Islet of Langerhans (tissue), 1 donor: Measurements from ENCODE around the gene LY6G6C.
"Not testable (repeated sequence)": the region's sequence is repeated elsewhere in the genome, so short reads cannot be mapped to it uniquely, and the experiment has no call there.

Experiments used
- FAIRE-seq: peaks from one replicate; lab custom pipeline; 2011; peaks lifted over from hg19 to GRCh38; lab: Jason Lieb, UNC

Gene LY6G6C

GRCh38 chr6:31727034-31727716, 5.6 kb upstream of the LY6G6C start:
- no peak for FAIRE-seq

- no peak for FAIRE-seq
Observed at GRCh38 chr6:31725502-31726350, 4.2 kb upstream of the LY6G6C start.

- FAIRE-seq: no peak
Observed at GRCh38 chr6:31723980-31724691, 2.6 kb upstream of the LY6G6C start.

DNA sequence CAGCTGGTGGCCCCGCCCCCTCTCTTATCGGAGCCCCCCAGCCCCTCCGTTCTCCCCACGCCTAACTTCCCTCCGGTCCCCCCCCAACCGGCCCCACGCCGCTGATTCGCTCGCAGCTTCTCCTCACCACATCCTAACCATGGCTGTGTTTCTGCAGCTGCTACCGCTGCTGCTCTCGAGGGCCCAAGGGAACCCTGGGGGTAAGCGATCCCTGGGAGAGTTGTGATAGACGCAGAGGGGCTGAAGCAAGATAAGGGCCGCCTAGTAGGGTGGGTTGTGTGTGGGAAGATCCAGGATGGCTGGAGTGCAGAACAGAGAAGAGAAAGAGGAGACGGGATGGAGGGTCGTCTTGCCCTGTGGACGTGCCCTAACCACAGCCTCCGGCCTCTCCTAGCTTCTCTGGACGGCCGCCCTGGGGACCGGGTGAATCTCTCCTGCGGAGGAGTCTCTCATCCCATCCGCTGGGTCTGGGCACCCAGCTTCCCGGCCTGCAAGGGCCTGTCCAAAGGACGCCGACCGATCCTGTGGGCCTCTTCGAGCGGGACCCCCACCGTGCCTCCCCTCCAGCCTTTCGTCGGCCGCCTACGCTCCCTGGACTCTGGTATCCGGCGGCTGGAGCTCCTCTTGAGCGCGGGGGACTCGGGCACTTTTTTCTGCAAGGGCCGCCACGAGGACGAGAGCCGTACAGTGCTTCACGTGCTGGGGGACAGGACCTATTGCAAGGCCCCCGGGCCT, 1.9 kb upstream of the LY6G6C start, which contains the start of gene MPIG6B:
Gene MPIG6B, plus strand, starts transcription at position 129 of the 735 bp plus-strand sequence. Its CDS starts 11 bp downstream, at position 140.
- no peak for FAIRE-seq

DNA sequence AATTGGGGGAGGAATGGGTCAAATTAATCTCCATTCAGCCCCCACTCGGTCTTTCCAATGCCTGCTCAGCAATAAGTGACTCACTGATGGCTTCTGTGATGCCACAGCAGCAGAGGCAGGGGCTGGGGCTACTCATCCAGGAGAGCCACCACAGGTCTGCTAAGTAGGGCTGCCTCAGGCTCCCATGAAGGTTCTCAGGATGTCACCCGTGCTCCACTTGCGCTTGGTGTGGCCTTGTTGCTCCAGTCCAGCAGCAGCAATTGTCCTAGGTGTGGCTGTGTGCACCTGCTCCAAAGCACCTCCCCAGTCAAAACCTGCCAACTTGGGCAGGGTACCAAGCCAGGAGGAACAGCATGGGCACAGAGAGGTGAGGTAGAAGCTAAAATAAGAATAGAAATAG, 627 bp upstream of the LY6G6C start:
- no peak for FAIRE-seq

- no peak for FAIRE-seq
Observed at GRCh38 chr6:31720196-31720770, 1.3 kb downstream of the LY6G6C start.

DNA sequence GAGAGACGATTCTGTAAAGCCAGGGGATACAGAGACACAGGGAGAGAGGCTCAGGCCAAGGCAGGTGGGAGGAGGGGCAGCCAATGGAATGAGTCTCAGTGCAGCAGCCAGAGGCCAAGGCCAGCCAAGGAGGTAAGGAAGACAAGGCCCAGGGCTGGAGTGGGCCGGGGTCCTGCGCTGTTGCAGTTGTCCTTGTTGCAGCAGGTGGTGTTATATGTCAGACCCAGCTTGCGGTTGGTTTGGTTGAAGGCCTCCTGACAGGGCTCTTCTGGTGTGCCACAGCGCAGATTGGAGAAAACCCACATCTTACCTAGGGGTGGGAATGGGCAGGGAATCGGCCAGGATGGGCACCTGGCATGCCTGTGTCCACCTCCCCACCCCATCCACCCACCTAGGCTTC, 2.5 kb downstream of the LY6G6C start:
- no peak for FAIRE-seq

DNA sequence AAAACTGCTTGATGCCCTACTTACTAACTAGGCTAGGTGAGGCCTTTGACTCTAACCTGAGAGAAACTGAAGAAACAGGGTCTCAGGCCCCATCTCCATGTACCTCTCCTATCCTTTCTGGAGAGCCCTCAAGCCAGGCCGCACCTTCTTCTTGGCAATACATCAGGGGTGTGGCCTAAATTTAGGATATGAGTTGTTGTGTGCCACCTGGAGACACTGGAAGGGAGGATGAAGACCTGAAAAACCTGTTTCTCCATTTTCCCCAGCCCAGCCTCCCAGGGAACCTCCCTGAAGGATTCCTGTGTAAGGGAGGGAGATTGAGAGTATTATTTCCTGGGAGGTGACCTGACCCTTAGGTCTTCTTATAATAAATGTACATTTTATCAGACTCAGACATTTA, 3.3 kb downstream of the LY6G6C start:
- no peak for FAIRE-seq

DNA sequence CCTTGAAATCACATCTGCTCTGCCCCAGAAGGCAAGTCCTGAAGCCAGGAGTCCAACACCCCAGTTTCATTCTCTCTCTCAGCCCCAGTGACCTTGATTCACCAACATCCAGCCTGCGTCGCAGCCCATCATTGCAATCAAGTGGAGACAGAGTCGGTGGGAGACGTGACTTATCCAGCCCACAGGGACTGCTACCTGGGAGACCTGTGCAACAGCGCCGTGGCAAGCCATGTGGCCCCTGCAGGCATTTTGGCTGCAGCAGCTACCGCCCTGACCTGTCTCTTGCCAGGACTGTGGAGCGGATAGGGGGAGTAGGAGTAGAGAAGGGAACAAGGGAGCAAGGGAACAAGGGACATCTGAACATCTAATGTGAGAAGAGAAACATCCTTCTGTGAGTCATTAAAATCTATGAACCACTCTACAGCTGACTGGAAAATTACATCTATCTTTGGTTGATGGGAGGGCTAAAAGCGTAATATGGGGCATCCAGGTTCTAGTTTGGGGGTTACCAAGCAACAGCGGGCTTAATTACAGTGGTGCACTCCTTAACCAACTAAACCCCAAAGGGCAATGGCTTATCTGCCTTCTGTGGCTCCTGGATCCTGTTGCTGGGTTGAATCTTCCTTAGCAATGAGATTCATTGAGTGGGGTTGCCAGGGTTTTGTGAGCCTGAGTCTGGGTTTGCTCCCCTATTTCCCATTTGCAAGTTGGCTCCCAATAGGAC, 3.9 kb downstream of the LY6G6C start:
- no peak for FAIRE-seq

GRCh38 chr6:31715022-31715958, 6.3 kb downstream of the LY6G6C start, which contains the start of gene LY6G6D:
Gene LY6G6D, plus strand, starts transcription at chr6:31715348. Its CDS starts 8 bp downstream, at chr6:31715356.
- no peak for FAIRE-seq

- FAIRE-seq: no peak
Observed at GRCh38 chr6:31713991-31714684, 7.4 kb downstream of the LY6G6C start.

DNA sequence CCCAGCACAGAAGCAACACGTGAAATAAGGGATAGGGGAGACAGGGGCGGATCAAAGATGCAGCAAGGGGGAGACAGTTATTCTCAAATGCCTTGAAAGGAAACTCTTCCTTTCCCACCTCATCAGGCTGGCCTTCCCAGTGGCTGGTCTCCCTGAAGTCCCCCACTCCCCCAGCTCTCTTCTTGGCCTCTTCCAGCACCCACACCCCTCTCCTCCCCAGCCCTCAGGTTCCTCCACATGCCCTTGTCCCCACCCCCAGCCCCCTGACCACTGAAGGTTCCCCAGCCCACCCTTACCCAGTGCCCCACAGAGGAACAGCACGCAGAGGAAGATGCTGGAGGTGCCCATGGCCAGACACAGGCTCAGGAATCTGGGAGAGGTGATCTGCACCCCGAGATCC, 8.1 kb downstream of the LY6G6C start:
- FAIRE-seq: no peak

DNA sequence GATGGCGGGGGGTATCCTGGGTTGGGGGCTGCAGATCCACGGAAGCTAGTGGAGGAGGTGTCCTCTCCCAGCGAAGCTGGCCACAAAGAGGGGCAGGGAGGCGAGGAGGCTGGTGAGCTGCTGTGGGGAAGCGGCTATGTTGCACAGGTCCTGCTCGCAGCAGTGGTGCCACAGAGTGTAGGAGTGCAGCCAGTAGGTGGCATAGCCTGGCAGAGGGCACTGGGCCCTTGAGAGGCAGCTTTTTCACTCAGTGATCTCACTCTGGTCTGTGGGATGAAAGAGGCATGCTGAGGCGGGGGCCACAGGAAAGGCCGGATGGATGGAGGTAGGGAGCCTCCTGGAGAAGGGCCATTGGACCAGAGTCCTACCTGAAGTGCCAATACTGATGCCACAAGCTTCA, 9.2 kb downstream of the LY6G6C start:
- FAIRE-seq: no peak

- no peak for FAIRE-seq
Observed at GRCh38 chr6:31711233-31711632, 10.3 kb downstream of the LY6G6C start.

DNA sequence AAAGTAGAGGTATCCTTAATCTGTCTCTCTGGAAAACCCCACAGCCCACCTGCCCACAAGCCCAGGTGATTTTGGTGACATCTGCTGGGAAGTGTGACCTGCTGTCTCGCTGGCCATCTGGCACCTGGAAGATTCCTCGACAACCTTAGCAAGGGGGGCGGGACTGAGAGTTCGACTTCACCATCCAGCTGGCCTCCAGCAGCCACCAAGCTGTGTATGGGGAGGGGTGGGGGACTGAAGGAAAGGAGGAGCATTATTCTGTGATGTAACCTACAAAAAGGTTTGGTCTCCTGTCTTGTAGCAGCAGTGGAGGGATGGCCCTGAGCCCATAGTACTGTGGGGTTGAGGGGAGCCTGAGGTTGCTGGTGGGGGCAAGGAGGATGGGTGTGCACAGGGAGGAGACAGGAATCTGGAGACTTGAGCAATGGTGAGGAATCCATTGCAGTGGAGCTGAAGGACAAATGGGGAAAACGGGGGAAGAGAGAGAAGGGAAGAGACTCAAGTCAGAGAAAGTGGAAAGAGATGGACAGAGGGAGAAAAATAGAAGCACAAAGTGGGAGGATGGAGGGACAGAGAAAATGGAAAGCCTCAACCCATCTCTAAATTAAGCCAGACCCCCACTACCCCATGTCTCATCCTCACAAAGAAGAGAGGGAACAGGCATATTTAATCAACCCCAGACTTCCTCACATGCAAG, 10.9 kb downstream of the LY6G6C start:
- no peak for FAIRE-seq

- FAIRE-seq: not testable (repeated sequence)
Observed at GRCh38 chr6:31709157-31709556, 12.4 kb downstream of the LY6G6C start.

GRCh38 chr6:31708224-31708623, 13.3 kb downstream of the LY6G6C start:
- no peak for FAIRE-seq

DNA sequence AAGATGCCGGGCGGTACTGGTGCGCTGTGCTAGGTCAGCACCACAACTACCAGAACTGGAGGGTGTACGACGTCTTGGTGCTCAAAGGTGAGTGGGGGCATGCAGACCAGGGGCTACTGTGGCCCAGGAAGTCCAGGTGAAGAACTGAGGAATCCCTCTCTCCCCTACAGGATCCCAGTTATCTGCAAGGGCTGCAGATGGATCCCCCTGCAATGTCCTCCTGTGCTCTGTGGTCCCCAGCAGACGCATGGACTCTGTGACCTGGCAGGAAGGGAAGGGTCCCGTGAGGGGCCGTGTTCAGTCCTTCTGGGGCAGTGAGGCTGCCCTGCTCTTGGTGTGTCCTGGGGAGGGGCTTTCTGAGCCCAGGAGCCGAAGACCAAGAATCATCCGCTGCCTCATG, 13.8 kb downstream of the LY6G6C start:
- no peak for FAIRE-seq

DNA sequence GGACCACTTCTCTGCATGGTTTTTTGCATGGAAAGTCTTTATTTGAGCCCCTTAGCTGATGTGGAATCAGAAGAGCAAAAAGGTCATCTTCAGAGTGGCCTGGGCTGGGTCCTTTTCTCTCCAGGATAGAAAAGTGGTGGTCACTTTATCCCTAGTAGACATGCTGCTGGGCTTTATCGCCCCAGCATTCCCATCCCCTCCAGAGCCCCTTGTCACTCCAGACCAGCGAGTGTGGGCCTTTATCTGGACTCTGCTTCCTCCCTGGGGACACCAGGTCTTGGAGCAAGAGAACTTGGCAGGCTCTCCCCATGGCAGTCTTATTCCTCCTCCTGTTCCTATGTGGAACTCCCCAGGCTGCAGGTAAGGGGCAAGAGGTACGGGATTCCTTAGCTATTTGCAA, 14.9 kb downstream of the LY6G6C start, which contains the start of gene LY6G6F:
Gene LY6G6F, plus strand, starts transcription at position 268 of the 400 bp plus-strand sequence. Its CDS starts 41 bp downstream, at position 309.
- FAIRE-seq: no peak
